ENCODE measurements around the gene NTHL1. TPM values are rescaled to one million over a fixed set of nuclear protein-coding genes. Genes with fewer than 3 reads are reported as not detected.

Gene NTHL1
- total RNA-seq, 1 experiment from 2014 or later = 47.3 TPM

- Histone ChIP-seq H3K9me3 (ENCODE audit: insufficient read depth, low read depth) (no peaks in the 10 kb centered on the region), H3K27me3 (ENCODE audit: insufficient read depth, low read depth) (no peaks in the 10 kb centered on the region), H3K79me2 (ENCODE audit: low read depth) (no peaks in the 10 kb centered on the region), H3K9me2 (ENCODE audit: insufficient read depth) (no peaks in the 10 kb centered on the region), H3K4me3 (no peak overlapping the region), H3K4me1 (replicated peaks; ENCODE audit: insufficient read depth) (no peaks in the 10 kb centered on the region; the same call in 1 of the 2 replicates), H4K20me1 (ENCODE audit: insufficient read depth) (peaks cover 3% of the 10 kb centered on the region; the same call in 1 of the 2 replicates), H3K27ac (no peak overlapping the region), H2AFZ (no peak overlapping the region), H3K36me3 (ENCODE audit: low read depth) (no peaks in the 10 kb centered on the region), H3K4me2 (no peak overlapping the region), H3F3A (ENCODE audit: insufficient read depth, low read depth) (peaks cover 13% of the 10 kb centered on the region; the same call in 1 of the 2 replicates)
- intact Hi-C loops (cut with micrococcal nuclease; ENCODE audit: unreplicated experiment) = no loop called here
- ChIA-PET CTCF (no interaction called here), POLR2A (ENCODE audit: unreplicated experiment) (no interaction called here)
- no peak for DNase-seq
- BruUV-seq (replicated peaks) = no TSS peak
- no peak for TF ChIP-seq EZH2 (IDR thresholded peaks at IDR 0.05; ENCODE audit: low read depth)
- TF ChIP-seq CTCF (conservative IDR thresholded peaks at IDR 0.05) = no peak
Observed at GRCh38 chr16:2088759-2089358, 41.2 kb upstream of the NTHL1 start.

GRCh38 chr16:2087748-2088631 lies 40.4 kb upstream of the NTHL1 start:
- H3K4me2 ChIP-seq = no peak overlapping the region
- H3K27me3 ChIP-seq (ENCODE audit: insufficient read depth, low read depth) = no peaks in the 10 kb centered on the region
- H3K79me2 ChIP-seq (ENCODE audit: low read depth) = no peaks in the 10 kb centered on the region
- H3K9me3 ChIP-seq (ENCODE audit: insufficient read depth, low read depth) = no peaks in the 10 kb centered on the region
- H3K4me1 ChIP-seq (replicated peaks; ENCODE audit: insufficient read depth) = no peaks in the 10 kb centered on the region; the same call in 1 of the 2 replicates
- intact Hi-C loops (cut with micrococcal nuclease; ENCODE audit: unreplicated experiment) = no loop called here
- no peaks in the 10 kb centered on the region for H3K36me3 ChIP-seq (ENCODE audit: low read depth)
- no peak for TF ChIP-seq EZH2 (IDR thresholded peaks at IDR 0.05; ENCODE audit: low read depth)
- no peak for TF ChIP-seq CTCF (conservative IDR thresholded peaks at IDR 0.05)
- BruUV-seq (replicated peaks) = no TSS peak
- H4K20me1 ChIP-seq (ENCODE audit: insufficient read depth) = peaks cover 3% of the 10 kb centered on the region; the same call in 1 of the 2 replicates
- H3K4me3 ChIP-seq = no peak overlapping the region
- H3F3A ChIP-seq (ENCODE audit: insufficient read depth, low read depth) = peaks cover 13% of the 10 kb centered on the region; the same call in 1 of the 2 replicates
- H3K27ac ChIP-seq = no peak overlapping the region
- no peak for DNase-seq
- ChIA-PET CTCF (no interaction called here), POLR2A (ENCODE audit: unreplicated experiment) (interaction anchor here (0.6 kb wide), 1 partner anchor 92 kb away, joined by 3 read pairs; no protein-coding TSS in a partner anchor)
- no peak overlapping the region for H2AFZ ChIP-seq
- H3K9me2 ChIP-seq (ENCODE audit: insufficient read depth) = no peaks in the 10 kb centered on the region

GRCh38 chr16:2086812-2087747 lies 39.4 kb upstream of the NTHL1 start:
- Histone ChIP-seq H3K27ac (no peak overlapping the region), H3K27me3 (ENCODE audit: insufficient read depth, low read depth) (no peaks in the 10 kb centered on the region), H3K9me3 (ENCODE audit: insufficient read depth, low read depth) (no peaks in the 10 kb centered on the region), H3K4me1 (replicated peaks; ENCODE audit: insufficient read depth) (no peaks in the 10 kb centered on the region; the same call in 1 of the 2 replicates), H3K4me2 (no peak overlapping the region), H4K20me1 (ENCODE audit: insufficient read depth) (peaks cover 3% of the 10 kb centered on the region; the same call in 1 of the 2 replicates), H3K9me2 (ENCODE audit: insufficient read depth) (no peaks in the 10 kb centered on the region), H2AFZ (no peak overlapping the region), H3F3A (ENCODE audit: insufficient read depth, low read depth) (peaks cover 10% of the 10 kb centered on the region; the same call in 1 of the 2 replicates), H3K4me3 (no peak overlapping the region), H3K36me3 (ENCODE audit: low read depth) (no peaks in the 10 kb centered on the region), H3K79me2 (ENCODE audit: low read depth) (no peaks in the 10 kb centered on the region)
- no TSS peak for BruUV-seq (replicated peaks)
- intact Hi-C loops (cut with micrococcal nuclease; ENCODE audit: unreplicated experiment) = no loop called here
- TF ChIP-seq CTCF (conservative IDR thresholded peaks at IDR 0.05) (no peak), EZH2 (IDR thresholded peaks at IDR 0.05; ENCODE audit: low read depth) (no peak)
- no peak for DNase-seq
- CTCF ChIA-PET = no interaction called here
- POLR2A ChIA-PET (ENCODE audit: unreplicated experiment) = interaction anchor here (0.6 kb wide), 1 partner anchor 91 kb away, joined by 3 read pairs; no protein-coding TSS in a partner anchor

Data from PC-9 (cell line).